ENCODE measurements around the gene BMERB1. TPM values are rescaled to one million over a fixed set of nuclear protein-coding genes. Genes with fewer than 3 reads are reported as not detected.
"Not testable (repeated sequence)": the region's sequence is repeated elsewhere in the genome, so short reads cannot be mapped to it uniquely, and the experiment has no call there.

BMERB1 gene
- polyA plus RNA-seq, 1 donor (not counting 4 experiments of a cell fraction or from before 2014, with no cell fraction given) = 7.8 TPM

DNA sequence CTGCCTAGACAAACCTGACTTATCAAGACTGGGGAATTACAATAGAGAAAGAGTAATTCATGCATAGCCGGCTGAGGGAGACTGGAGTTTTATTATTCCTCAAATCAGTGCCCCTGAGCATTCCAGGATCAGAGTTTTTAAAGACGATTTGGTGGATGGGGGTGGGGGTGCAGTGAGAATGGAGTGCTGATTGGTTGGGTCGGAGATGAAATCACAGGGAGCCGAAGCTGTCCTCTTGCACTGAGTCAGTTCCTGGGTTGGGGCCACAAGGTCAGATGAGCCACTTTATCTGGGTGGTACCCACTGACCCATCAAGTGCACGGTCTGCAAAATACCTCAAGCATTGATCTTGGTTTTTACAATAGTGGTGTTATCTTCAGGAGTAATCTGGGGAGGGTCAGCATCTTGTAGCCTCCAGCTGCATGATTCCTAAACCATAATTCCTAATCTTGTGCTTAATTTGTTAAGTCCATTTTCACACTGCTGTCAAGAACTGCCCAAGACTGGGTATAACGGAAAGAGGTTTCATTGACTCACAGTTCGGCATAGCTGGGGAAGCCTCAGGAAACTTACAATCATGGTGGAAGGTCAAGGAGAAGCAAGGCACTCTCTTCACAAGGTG lies 139.0 kb downstream of the BMERB1 start:
- TF ChIP-seq, protein P1, sequence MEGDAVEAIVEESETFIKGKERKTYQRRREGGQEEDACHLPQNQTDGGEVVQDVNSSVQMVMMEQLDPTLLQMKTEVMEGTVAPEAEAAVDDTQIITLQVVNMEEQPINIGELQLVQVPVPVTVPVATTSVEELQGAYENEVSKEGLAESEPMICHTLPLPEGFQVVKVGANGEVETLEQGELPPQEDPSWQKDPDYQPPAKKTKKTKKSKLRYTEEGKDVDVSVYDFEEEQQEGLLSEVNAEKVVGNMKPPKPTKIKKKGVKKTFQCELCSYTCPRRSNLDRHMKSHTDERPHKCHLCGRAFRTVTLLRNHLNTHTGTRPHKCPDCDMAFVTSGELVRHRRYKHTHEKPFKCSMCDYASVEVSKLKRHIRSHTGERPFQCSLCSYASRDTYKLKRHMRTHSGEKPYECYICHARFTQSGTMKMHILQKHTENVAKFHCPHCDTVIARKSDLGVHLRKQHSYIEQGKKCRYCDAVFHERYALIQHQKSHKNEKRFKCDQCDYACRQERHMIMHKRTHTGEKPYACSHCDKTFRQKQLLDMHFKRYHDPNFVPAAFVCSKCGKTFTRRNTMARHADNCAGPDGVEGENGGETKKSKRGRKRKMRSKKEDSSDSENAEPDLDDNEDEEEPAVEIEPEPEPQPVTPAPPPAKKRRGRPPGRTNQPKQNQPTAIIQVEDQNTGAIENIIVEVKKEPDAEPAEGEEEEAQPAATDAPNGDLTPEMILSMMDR (optimal IDR thresholded peaks at IDR 0.05 in 1 of 3, IDR thresholded peaks at IDR 0.05 in 1 of 3, conservative IDR thresholded peaks at IDR 0.05 in 1 of 3; ENCODE audit: extremely low read depth in 1 of 3, insufficient read depth in 2 of 3, low read length in 3 of 3) = no peak
- no peak for TF ChIP-seq EZH2 (IDR thresholded peaks at IDR 0.05; ENCODE audit: low read length)
- Histone ChIP-seq H4K20me1 (ENCODE audit: control insufficient read depth, extremely low read depth, insufficient read depth, low read length) (no peaks in the 10 kb centered on the region), H3K4me2 (ENCODE audit: control insufficient read depth, extremely low read depth, insufficient read depth, low read depth, low read length) (no peak overlapping the region), H3K4me3 (ENCODE audit: control insufficient read depth in 2 of 3, extremely low read depth in 1 of 3, insufficient read depth in 2 of 3, low read depth in 1 of 3, low read length in 3 of 3) (no peak overlapping the region), H3K9me3 (ENCODE audit: control insufficient read depth, low read depth, low read length) (no peaks in the 10 kb centered on the region), H3K36me3 (ENCODE audit: control insufficient read depth in 2 of 2, extremely low read depth in 1 of 2, insufficient read depth in 2 of 2, low read length in 2 of 2) (no peaks in the 10 kb centered on the region), H3K27ac (ENCODE audit: control insufficient read depth, insufficient read depth, low read length) (no peak overlapping the region), H3K9ac (ENCODE audit: control insufficient read depth, extremely low read depth, insufficient read depth, low read length) (no peak overlapping the region), H3K27me3 (ENCODE audit: control insufficient read depth, extremely low read depth, insufficient read depth, low read length) (no peaks in the 10 kb centered on the region), H2AFZ (ENCODE audit: control insufficient read depth, low read length) (no peak overlapping the region), H3K9me1 (ENCODE audit: control insufficient read depth, extremely low read depth, insufficient read depth, low read length) (no peaks in the 10 kb centered on the region), H3K79me2 (ENCODE audit: control insufficient read depth, insufficient read depth, low read length) (no peaks in the 10 kb centered on the region), H3K4me1 (ENCODE audit: control insufficient read depth, extremely low read depth, insufficient read depth, low read length) (no peaks in the 10 kb centered on the region)
- dilution Hi-C loops (cut with MboI; ENCODE audit: extremely low pct_ligation_motif_present, low sequenced_read_pairs) = no loop called here
- DNase-seq (ENCODE audit: low read depth, low spot score) = no peak
- no peak for FAIRE-seq

DNA sequence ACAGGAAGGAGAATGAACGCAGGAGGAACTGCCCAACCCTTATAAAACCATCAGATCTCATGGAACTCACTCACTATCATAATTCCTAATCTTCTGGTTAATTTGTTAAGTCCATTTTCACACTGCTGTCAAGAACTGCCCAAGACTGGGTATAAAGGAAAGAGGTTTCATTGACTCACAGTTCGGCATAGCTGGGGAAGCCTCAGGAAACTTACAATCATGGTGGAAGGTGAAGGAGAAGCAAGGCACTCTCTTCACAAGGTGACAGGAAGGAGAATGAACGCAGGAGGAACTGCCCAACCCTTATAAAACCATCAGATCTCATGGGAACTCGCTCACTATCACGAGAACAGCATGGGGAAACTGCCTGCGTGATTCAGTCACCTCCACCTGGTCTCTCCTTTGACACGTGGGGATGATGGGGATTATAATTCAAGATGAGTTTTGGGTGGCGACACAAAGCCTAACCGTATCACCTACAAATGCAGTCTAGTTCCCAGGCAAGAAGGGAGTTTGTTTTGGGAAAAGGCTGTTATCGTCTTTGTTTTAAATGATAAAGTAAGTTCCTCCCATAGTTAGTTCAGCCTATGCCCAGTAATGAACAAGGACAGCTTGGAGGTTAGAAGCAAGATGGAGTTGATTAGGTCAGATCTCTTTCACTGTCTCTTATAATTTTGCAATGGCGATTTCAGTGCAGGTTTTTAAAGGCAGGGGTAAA lies 139.7 kb downstream of the BMERB1 start:
- H3K4me3 ChIP-seq (ENCODE audit: control insufficient read depth in 2 of 3, extremely low read depth in 1 of 3, insufficient read depth in 2 of 3, low read depth in 1 of 3, low read length in 3 of 3); FAIRE-seq; dilution Hi-C loops (cut with MboI; ENCODE audit: extremely low pct_ligation_motif_present, low sequenced_read_pairs); H3K9me3 ChIP-seq (ENCODE audit: control insufficient read depth, low read depth, low read length); H3K27me3 ChIP-seq (ENCODE audit: control insufficient read depth, extremely low read depth, insufficient read depth, low read length); H4K20me1 ChIP-seq (ENCODE audit: control insufficient read depth, extremely low read depth, insufficient read depth, low read length); H3K36me3 ChIP-seq (ENCODE audit: control insufficient read depth in 2 of 2, extremely low read depth in 1 of 2, insufficient read depth in 2 of 2, low read length in 2 of 2); H3K4me1 ChIP-seq (ENCODE audit: control insufficient read depth, extremely low read depth, insufficient read depth, low read length); H3K79me2 ChIP-seq (ENCODE audit: control insufficient read depth, insufficient read depth, low read length); H3K27ac ChIP-seq (ENCODE audit: control insufficient read depth, insufficient read depth, low read length); H3K9ac ChIP-seq (ENCODE audit: control insufficient read depth, extremely low read depth, insufficient read depth, low read length); H3K9me1 ChIP-seq (ENCODE audit: control insufficient read depth, extremely low read depth, insufficient read depth, low read length); H2AFZ ChIP-seq (ENCODE audit: control insufficient read depth, low read length); H3K4me2 ChIP-seq (ENCODE audit: control insufficient read depth, extremely low read depth, insufficient read depth, low read depth, low read length); DNase-seq (ENCODE audit: low read depth, low spot score): not testable (repeated sequence)

All from keratinocyte (primary cell).